Hematopoietic multipotent progenitor cell treated with erythropoietin and hydrocortisone succinate and interleukin-3 and kit ligand, for 17 days (in vitro differentiated cells): ENCODE data around the gene PDE4C.

Experiments
- DNase-seq: peaks from one replicate; pipeline ENCODE4 v3.0.0-alpha.2; 2015; ENCODE audit warnings: low spot score

Gene PDE4C

GRCh38 chr19:18198374-18198773 is 27.9 kb downstream of the PDE4C start:
- no peak for DNase-seq

DNA sequence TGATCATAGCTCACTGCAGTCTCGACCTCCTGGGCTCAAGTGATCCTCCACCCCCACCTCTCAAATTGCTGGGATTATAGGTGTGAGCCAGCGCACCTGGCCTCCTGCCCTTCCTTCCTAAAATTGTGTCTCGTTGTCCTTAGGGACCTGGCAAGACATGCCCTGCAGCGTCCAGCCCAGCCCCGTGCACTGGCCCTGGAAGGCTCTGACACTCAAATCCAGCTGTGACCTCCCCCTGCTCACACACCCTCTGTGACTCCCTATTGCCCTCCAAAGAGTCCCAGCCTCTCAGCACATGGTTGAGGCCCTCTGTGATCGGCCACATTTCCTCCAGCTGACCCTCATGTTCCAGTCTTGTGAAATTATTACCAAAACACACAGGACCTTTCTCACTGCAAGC is 28.3 kb downstream of the PDE4C start:
- DNase-seq, result no peak

DNA sequence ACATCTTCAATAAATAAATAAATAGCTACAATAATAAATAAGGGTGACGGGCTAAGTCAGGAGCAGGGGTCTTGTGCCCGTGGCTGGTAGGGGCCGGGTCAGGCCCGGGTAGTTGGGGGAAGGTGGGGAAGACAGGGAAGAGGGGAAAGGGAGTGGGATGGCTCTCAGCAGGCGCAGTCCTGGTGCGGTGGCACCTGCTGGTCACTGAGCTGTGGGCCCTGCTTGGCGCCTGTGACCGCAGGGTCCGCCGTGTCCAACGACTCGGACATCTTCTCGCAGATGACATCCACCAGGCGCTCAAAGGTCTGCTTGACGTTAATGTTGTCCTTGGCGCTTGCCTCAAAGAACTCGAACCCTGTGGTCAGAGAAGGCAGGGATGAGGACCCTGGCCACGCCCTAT is 28.9 kb downstream of the PDE4C start:
- no peak for DNase-seq

GRCh38 chr19:18196511-18196845 is 29.8 kb downstream of the PDE4C start:
- DNase-seq, result no peak

GRCh38 chr19:18194554-18195238 is 31.5 kb downstream of the PDE4C start:
- DNase-seq, result peak; percentile 29

GRCh38 chr19:18194181-18194530 is 32.1 kb downstream of the PDE4C start:
- DNase-seq, result no peak

DNA sequence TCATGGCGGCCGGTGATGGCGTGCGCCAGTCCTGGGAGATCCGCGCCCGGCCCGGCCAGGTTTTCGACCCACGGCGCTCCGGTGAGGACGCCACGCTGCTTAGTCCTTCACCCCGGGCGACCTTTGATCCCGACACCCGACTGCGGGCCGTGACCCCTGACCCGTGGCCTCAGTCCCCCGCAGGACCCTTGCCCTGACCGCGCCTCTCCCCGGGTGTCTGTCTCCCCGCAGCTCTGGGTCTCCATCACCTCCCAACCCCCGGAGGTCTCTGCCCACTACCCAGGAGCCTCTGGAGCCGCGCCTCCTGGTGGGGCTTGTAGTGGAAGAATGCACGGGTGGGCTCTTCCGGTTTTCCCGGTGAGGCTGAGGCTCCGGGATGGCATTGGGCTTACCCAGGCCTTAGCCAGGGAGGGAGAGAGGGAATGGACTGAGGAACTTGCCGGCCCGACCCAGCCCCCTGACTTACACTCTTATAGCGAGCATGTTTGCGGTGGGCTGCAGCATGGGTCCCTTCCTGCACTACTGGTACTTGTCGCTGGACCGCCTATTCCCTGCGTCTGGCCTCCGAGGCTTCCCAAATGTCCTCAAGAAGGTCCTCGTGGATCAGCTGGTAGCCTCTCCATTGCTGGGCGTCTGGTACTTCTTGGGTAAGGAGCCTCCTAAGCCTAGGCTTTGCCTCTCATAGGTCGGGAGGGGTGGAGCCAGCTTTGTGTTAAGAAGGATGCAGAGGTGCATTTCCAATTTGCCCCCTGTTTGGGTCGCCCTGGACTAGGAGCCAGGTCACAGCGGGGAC is 32.7 kb downstream of the PDE4C start:
- no peak for DNase-seq

GRCh38 chr19:18192673-18193387 is 33.4 kb downstream of the PDE4C start, which contains the start of gene MPV17L2:
MPV17L2 (plus strand) TSS chr19:18193218; CDS start chr19:18193282, 64 bp downstream.
- peak; percentile 100 for DNase-seq

DNA sequence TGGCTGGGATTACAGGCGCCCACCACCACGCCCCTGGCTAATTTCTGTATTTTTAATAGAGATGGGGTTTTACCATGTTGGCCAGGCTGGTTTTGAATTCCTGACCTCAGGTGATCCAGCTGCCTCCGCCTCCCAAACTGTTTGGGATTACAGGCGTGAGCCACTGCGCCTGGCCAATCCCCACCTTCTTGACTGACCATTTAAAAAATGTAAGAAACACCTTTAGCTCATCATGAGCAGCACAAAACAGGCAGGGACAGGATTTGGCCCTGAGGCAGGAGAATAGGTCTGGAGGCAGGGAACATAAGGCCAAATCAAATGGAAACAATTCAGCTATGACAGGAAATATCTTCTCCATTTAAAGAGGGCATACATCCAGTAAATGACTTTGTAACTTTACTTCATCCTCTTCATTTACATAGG is 34.6 kb downstream of the PDE4C start:
- no peak for DNase-seq

GRCh38 chr19:18190278-18190677 is 36.0 kb downstream of the PDE4C start:
- DNase-seq, result no peak

DNA sequence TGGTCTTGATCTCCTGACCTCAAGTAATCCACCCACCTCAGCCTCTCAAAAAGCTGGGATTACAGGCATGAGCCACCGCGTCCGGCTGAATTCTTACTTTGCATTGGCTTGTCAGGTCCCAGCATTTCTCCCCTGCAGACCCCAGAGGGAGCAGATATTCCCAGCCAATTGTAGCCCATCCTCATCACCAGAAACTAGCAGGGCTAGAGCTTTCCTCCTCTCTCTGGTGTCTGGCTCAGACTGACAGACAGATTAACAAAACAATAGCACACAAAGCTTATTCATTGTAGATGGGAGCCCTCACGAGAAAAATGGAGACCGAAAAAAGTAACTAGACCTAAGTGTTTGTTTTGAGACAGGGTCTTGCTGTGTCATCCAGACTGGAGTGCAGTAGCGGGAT is 40.7 kb downstream of the PDE4C start:
- DNase-seq, result no peak

DNA sequence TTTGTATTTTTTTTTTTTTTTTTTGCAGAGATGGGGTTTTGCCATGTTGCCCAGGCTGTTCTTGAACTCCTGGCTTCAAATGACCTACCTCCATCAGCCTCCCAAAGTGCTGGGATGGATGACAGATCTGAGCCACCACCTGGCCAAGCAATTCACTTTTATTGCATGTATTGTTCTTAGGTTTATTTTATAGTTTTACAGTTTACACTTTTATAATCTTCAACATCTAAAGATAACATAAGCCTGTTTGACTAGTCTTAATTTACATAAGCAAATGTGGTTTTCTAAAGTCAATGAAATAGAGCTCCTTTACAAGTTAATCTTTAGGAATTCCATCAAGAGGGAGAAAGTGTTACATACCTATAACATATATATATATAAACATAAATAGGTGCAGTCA is 42.7 kb downstream of the PDE4C start:
- no peak for DNase-seq

- DNase-seq, result no peak
Measured at GRCh38 chr19:18179957-18180356, 46.3 kb downstream of the PDE4C start.

DNA sequence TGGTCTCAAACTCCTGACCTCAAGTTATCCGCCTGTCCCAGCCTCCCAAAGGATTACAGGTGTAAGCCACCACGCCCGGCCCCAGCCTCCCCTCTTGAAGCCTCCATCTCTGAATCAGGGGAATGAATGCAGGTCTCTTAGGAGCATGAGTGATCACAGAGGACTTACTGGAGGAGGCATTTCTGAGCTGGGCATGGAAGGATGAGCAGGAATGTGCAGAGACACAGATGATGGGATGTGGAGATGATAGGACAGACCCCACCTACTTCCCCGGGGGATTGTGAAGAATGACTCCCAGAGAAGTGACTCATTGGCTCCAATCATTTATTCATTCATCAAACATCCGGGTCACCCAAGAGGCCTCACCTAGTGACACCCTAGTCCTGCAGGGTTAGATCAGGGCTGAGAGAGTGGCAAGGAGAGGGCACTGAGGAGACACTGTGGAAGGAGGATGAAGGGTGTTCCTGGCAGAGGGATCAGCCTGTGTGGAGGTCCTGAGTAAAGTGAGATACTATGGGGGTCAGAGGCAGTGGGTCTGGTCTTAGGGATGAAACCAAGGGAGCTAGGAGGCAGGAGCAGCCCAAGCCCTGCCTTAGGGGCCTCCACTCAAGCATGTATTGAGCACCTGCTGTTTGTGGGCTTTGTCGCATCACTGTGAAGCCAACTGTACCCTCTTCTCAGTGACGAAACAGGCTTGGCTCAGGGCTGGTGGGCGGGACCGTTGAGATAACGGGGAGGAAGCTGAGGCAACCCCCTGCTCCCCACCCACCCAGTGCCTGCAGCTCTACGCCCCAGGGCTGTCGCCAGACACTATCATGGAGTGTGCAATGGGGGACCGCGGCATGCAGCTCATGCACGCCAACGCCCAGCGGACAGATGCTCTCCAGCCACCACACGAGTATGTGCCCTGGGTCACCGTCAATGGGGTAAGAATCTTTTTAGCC is 49.6 kb downstream of the PDE4C start:
- no peak for DNase-seq

- no peak for DNase-seq
Measured at GRCh38 chr19:18174983-18175382, 51.3 kb downstream of the PDE4C start.
